OCI-LY3 (cell line): ENCODE data around the gene PTGIS.

Experiments
- H2AFZ ChIP-seq: fragments of 200-600, 300-600 bp; shearing (Covaris generic); 2 replicates; pipeline ENCODE4 v1.6.0; 2014; ENCODE audit warnings: antibody characterized with exemption, low read depth, low read length
- H3K27ac ChIP-seq: fragments of 200-600, 300-600 bp; sonication (generic); 2 replicates; pipeline ENCODE4 v1.5.1; 2014; ENCODE audit warnings: mild to moderate bottlenecking, low read length, moderate library complexity, mixed read lengths
- H3K27me3 ChIP-seq: fragments of 200-600, 300-600 bp; sonication (generic); 2 replicates; pipeline ENCODE4 v1.6.1; 2014; ENCODE audit warnings: low read depth, low read length, mixed read lengths
- H3K36me3 ChIP-seq: fragments of 200-600, 300-600 bp; sonication (generic); replicated peaks from 2 replicates; pipeline ENCODE3; 2014; ENCODE audit warnings: low read depth, low read length, mixed read lengths
- H3K4me1 ChIP-seq: fragments of 300-600, 200-600 bp; sonication (generic); 2 replicates; pipeline ENCODE4 v1.6.1; 2014; ENCODE audit warnings: low read length, mixed read lengths
- H3K4me2 ChIP-seq: fragments of 200-600, 300-600 bp; sonication (generic); 2 replicates; pipeline ENCODE4 v1.6.1; 2014; ENCODE audit warnings: low read length, mixed read lengths
- H3K4me3 ChIP-seq: fragments of 300-600, 200-600 bp; sonication (generic); 2 replicates; pipeline ENCODE4 v1.5.1; 2014; ENCODE audit warnings: antibody characterized with exemption, mild to moderate bottlenecking, low read length, moderate library complexity
- H3K79me2 ChIP-seq: fragments of 300-600, 200-600 bp; shearing (Covaris generic); 2 replicates; pipeline ENCODE4 v1.6.1; 2014; ENCODE audit warnings: mild to moderate bottlenecking, low read length, mixed read lengths
- H3K9ac ChIP-seq: fragments of 300-600, 200-600 bp; shearing (Covaris generic); 2 replicates; pipeline ENCODE4 v1.6.0; 2014; ENCODE audit warnings: mild to moderate bottlenecking, low read length, moderate library complexity
- H3K9me3 ChIP-seq: fragments of 200-600, 300-600 bp; shearing (Covaris generic); 2 replicates; pipeline ENCODE4 v1.6.1; 2014; ENCODE audit warnings: low read length, mixed read lengths; ENCODE audit not compliant: insufficient read depth
- H4K20me1 ChIP-seq: fragments of 200-600, 300-600 bp; sonication (generic); 2 replicates; pipeline ENCODE4 v1.6.1; 2016; ENCODE audit warnings: low read length, mixed read lengths; ENCODE audit not compliant: insufficient read depth
- EZH2phosphoT487 ChIP-seq: fragments of 200-600 bp; shearing (Covaris generic); IDR thresholded peaks from 2 replicates; pipeline ENCODE4 v1.6.1; 2018; ENCODE audit warnings: antibody characterized with exemption, mixed run types, low read depth
- TF ChIP-seq, protein P1 (sequence below): fragments of 200-600, 300-600 bp; sonication (generic); IDR thresholded peaks from 2 replicates; pipeline ENCODE4 v1.5.1; 2014; ENCODE audit warnings: antibody characterized with exemption, low read length, low read depth

The PTGIS gene

GRCh38 chr20:49480236-49480635 lies 87.7 kb downstream of the PTGIS start:
- no peak overlapping the region for H3K9ac ChIP-seq
- H3K36me3 ChIP-seq = no peaks in the 10 kb centered on the region
- no peak overlapping the region for H2AFZ ChIP-seq
- no peaks in the 10 kb centered on the region for H3K9me3 ChIP-seq
- H3K27me3 ChIP-seq = peaks cover 35% of the 10 kb centered on the region
- H3K79me2 ChIP-seq = no peaks in the 10 kb centered on the region
- no peak overlapping the region for H3K27ac ChIP-seq
- no peak for TF ChIP-seq EZH2phosphoT487
- TF ChIP-seq, protein P1, sequence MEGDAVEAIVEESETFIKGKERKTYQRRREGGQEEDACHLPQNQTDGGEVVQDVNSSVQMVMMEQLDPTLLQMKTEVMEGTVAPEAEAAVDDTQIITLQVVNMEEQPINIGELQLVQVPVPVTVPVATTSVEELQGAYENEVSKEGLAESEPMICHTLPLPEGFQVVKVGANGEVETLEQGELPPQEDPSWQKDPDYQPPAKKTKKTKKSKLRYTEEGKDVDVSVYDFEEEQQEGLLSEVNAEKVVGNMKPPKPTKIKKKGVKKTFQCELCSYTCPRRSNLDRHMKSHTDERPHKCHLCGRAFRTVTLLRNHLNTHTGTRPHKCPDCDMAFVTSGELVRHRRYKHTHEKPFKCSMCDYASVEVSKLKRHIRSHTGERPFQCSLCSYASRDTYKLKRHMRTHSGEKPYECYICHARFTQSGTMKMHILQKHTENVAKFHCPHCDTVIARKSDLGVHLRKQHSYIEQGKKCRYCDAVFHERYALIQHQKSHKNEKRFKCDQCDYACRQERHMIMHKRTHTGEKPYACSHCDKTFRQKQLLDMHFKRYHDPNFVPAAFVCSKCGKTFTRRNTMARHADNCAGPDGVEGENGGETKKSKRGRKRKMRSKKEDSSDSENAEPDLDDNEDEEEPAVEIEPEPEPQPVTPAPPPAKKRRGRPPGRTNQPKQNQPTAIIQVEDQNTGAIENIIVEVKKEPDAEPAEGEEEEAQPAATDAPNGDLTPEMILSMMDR = no peak
- H4K20me1 ChIP-seq = no peaks in the 10 kb centered on the region
- no peak overlapping the region for H3K4me2 ChIP-seq
- H3K4me1 ChIP-seq = no peaks in the 10 kb centered on the region
- H3K4me3 ChIP-seq = no peak overlapping the region

DNA sequence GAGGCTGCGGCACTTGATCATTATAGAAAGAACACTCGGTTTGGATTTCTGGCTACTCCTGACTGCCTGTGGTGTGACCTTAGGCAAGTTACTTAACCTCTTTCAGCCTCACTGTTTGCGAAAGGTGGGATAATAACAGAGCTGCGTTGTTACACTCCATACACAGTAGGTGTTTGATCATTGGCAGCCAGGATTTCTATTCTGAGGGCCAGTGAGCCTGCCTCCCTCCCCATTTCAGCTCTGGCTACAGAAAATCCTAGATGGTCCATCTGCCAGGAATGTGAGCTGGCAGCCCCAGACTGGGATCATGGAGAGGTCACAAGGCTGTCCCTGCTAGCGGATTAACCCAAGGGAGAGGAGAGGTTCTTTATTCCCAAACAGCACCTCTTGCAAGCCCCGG lies 88.2 kb downstream of the PTGIS start:
- H3K79me2 ChIP-seq = no peaks in the 10 kb centered on the region
- no peaks in the 10 kb centered on the region for H3K4me1 ChIP-seq
- no peak overlapping the region for H3K4me2 ChIP-seq
- no peak overlapping the region for H3K4me3 ChIP-seq
- H3K36me3 ChIP-seq = no peaks in the 10 kb centered on the region
- TF ChIP-seq, protein P1 = no peak
- TF ChIP-seq EZH2phosphoT487 = no peak
- H2AFZ ChIP-seq = no peak overlapping the region
- H3K9ac ChIP-seq = no peak overlapping the region
- no peak overlapping the region for H3K27ac ChIP-seq
- H3K9me3 ChIP-seq = no peaks in the 10 kb centered on the region
- peaks cover 39% of the 10 kb centered on the region for H3K27me3 ChIP-seq
- H4K20me1 ChIP-seq = no peaks in the 10 kb centered on the region

- no peaks in the 10 kb centered on the region for H3K36me3 ChIP-seq
- H3K4me2 ChIP-seq = no peak overlapping the region
- no peaks in the 10 kb centered on the region for H3K9me3 ChIP-seq
- TF ChIP-seq EZH2phosphoT487 = no peak
- TF ChIP-seq, protein P1 = no peak
- no peaks in the 10 kb centered on the region for H3K79me2 ChIP-seq
- no peak overlapping the region for H3K9ac ChIP-seq
- no peak overlapping the region for H2AFZ ChIP-seq
- H3K4me1 ChIP-seq = no peaks in the 10 kb centered on the region
- no peak overlapping the region for H3K4me3 ChIP-seq
- H4K20me1 ChIP-seq = no peaks in the 10 kb centered on the region
- H3K27me3 ChIP-seq = peaks cover 42% of the 10 kb centered on the region
- H3K27ac ChIP-seq = no peak overlapping the region
Measured at GRCh38 chr20:49478754-49479689, 88.9 kb downstream of the PTGIS start.

DNA sequence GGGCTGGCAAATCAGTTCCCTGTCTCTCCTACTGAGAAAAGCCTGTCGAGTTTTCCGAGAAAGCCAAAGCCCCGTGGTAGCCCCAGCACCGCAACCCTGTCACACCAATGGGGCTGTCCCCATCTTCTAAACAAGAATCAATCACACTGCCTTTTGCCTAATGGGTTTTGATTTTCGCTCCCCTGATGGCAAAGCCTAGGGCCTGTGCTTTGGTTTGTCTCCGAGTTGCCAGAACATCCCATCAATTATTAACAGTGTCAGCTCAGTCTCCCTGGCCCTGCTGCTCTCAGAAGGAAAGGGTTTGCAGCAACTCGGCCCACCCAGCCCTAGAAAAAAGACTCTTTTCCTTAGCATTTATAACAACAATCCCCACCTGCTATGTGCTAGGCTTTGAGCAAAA lies 89.7 kb downstream of the PTGIS start:
- Histone ChIP-seq H3K27ac (no peak overlapping the region), H3K4me1 (no peaks in the 10 kb centered on the region), H3K36me3 (no peaks in the 10 kb centered on the region), H3K9ac (no peak overlapping the region), H2AFZ (no peak overlapping the region), H3K9me3 (no peaks in the 10 kb centered on the region), H3K4me2 (no peak overlapping the region), H3K79me2 (no peaks in the 10 kb centered on the region), H4K20me1 (no peaks in the 10 kb centered on the region), H3K27me3 (peaks cover 42% of the 10 kb centered on the region), H3K4me3 (no peak overlapping the region)
- TF ChIP-seq, protein P1 = no peak
- TF ChIP-seq EZH2phosphoT487 = no peak
